IPS-NIHi7 (cell line): ENCODE measurements around the gene RIN1.
A peak's percentile ranks its signal among the peaks of the same experiment; 100 is the strongest.
"Not testable (repeated sequence)": the region's sequence is repeated elsewhere in the genome, so short reads cannot be mapped to it uniquely, and the experiment has no call there.

Experiments
- DNase-seq: peaks from one replicate; pipeline ENCODE4 v3.0.0; 2012; ENCODE audit warnings: mixed read lengths; ENCODE audit errors: extremely low spot score

RIN1 gene

DNA sequence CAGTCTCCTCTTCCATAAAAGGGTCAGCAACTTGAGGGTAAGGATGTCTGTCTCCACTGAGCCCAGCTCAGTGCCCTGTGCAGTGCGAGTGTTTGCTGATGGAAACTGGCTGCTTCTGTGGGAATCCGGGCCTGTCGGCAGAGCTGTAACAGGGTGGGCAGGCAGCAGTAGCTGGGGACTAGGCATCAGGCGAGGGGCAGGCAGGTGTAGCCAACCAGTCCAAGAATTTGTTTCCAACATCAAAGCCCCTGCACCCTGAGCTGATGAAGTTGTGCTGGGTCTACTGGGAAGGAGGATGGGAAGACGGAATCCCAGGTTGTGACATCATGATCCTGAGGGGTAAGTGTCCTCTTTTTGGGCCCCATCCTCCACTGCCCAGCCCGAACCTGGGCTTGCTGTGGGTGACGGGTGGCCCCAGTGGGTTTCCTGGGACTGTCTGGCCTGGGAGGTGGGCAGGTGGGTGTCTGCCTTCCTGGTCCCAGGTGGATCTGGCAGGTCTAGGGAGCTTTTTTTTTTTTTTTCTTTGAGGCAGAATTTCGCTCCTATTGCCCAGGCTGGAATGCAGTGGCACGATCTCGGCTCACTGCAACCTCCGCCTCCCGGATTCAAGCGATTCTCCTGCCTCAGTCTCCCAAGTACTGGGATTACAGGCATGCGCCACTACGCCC lies 24.3 kb upstream of the RIN1 start:
- no peak for DNase-seq

DNA sequence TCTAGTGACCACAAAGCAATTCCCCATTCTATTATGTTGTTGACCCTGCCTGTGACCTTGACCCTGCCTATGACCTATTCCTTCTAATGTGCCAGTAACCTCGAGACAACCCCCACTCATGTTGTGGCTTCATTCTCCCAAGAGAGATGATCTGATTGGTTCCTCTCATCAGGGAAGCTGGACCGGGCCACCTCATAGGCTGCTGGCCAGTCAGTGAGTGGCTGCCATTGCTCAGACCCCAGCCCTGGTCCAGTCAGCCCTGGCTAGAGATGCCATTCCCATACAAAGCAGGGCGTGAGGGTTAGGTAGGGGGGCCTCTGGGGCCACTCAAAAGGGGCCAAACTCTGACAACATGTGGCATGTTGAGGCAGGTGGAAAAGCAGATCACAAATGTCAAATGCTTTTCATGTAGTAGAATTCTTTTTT lies 23.4 kb upstream of the RIN1 start:
- DNase-seq, result peak; percentile 58

DNA sequence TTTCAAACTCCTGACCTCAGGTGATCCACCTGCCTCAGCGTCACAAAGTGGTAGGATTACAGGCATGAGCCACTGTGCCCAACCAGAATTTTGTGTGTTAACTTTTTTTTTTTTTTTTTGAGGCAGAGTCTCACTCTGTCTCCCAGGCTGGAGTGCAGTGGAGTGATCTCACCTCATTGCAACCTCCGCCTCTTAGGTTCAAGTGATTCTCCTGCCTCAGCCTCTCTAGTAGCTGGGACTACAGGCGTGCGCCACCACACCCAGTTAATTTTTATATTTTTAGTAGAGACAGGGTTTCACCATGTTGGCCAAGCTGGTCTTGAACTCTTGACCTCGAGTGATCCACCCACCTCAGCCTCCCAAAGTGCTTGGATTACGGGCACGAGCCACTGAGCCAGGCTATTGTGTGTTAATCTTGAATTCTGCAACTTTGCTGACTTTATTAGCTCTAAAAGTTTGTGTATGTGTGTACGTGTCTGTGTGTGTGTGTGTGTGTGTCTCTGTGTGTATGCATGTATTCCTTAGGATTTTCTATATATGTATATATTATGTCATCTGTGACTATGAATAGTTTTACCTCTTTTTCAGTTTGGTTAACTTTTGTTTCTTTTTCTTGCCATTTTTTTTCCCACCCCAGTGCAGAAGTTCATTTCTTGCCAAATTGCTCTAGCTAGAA lies 14.5 kb upstream of the RIN1 start:
- not testable (repeated sequence) for DNase-seq

DNA sequence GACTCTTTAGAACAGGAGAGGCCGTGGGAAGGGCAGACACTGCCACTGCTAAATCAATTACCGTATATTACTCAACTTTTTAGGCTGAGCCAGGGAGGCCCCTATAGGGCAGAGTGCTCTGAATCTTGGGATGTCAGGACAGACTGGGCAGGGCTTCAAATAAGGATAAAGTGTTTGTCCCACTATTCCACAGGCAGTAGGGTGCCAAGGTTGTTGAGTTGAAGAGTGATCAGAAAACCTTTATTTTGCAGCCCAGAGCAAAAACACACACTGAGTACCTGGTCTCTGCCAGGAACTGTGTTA lies 12.8 kb upstream of the RIN1 start:
- DNase-seq, result no peak

DNA sequence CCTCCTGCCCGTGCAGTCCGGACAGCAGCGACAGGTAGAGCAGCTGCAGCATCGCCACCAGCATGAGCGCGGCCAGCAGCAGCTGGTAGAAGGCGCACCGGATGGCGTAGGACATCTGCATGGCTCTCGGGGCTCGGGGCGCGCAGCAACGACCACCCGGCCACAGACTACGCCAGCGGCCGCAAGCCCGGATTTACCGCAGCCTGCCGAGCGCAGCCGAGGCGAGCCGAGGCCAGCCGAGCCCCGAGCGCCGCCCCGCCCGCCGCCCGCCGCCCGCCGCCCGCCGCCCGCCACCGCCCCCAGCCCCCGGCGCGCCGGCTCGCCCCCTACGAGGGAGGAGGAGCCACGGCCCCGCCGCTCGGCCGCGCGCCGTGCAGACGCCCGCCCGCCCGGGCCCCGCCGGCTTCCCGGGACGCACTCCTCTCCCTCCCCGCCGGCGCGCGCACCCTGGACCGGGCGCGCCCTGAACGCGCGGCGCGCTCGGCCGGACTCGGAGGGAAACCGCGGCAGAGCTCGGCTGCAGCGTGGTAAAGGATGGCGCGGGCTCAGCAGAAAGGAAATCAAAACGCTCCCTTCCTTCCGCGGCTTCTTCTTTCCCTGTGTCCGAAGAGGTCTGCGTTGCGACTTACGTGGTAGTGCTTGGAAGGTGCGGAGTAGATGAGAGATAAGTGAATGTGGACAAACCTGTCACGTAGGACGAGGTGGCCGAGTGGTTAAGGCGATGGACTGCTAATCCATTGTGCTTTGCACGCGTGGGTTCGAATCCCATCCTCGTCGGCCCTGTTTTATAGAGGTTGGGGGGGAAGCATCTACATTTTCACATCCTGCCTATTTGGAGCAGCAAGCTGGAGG lies 11.4 kb upstream of the RIN1 start, which contains the start of gene B4GAT1:
TSS of gene B4GAT1 (minus strand) at position 205 of the 852 bp plus-strand sequence. CDS start at position 121, 84 bp downstream.
- DNase-seq, result peak; percentile 80

DNA sequence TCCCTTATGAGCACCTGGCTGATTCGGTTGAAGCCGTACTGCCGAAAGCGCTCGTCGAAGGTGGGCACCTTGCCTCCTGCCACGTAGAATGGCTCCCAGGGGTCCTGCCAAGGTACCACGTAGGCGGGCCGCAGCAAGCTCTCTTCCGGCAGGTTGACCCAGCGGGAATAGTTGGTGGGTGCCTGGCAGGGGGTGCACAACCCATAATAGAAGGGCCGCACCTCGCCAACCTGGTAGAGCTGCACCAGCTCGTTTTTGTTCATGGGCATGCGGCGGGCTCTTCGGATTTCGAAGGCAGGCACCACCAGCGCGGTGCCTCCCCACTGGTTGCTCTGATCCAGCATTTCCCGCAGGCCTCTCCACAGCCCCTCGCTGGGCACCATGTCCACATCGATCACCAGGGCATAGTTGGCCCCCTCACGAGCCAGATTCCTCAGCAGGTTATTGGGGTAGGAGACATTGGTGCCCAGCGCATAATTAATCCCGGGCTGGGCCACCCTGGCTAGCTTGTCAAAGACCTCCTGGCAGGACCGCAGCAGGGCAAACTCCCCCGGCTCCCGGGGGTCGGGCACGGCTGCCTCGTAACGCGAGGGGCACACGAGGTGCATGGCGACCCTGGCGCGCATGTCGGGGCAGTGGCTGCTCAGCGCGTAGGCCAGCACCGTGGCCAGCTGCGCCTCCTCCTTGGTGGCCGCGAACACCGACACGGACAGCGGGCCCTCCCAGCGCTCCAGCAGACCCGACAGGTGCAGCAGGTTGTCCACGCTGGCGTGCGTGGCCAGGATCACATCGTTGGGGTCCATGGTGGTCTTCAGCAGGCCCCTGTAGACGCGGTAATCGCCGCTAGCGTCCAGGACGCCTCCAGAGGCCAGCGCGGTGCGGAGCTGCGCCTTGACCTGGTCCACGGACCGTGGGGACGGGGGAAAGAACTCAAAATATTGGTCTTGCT lies 10.5 kb upstream of the RIN1 start:
- DNase-seq, result no peak

DNA sequence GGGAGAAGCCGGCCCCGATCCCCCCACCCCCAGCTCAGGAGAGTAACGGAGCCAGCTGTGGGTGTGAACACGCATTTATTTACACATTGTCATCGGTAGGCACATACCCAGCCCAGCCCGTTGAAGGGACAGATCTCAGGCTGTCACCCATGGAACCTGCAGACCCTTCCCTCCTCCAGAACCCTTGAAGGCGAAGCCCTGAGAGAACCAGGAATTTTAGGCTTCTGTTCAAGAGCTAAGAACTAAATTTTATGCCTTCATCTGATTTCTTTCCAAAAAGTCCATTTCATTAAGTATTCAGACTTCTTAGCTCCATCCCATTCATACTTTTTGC lies 9.0 kb upstream of the RIN1 start:
- no peak for DNase-seq

DNA sequence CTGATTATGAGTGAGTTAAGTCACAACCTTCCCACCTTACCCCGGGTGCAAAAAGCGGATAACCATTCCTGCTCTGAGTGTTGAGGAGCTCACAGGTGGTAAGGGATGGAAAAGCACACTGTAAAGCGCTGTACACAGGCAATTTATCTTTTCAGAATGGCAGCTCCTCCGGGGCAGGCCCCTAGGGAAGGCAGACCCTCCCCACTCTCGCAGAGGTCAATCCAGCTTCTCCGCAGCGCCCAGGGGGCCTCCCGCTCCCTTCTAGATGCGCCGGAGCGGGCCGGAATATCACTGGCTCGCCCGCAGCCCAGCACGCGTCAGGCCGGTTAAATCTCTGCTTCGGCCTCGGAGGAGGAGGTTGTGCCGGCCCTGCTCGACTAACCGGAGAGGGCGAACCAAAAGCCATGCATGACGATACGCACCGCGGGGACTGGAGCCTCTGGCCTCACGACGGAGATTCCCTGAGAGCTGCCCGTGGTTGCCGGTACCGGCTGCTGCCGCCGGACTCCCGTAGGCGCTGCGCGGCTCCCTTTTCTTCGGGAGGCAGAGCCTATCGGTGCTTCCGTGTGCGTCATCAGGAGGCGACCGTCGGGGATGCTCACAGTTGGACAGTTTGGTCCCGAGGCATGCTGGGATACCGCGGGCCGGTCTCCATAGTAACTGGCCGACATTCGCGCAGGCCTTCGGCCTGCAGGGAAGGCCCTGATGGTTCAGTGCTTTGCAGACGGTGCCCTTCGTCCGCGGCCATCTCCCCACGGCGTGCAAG lies 8.5 kb upstream of the RIN1 start, which contains the start of gene BRMS1:
TSS of gene BRMS1 (minus strand) at position 555 of the 766 bp plus-strand sequence. CDS start 2,870 bp downstream, outside the sequence.
- DNase-seq, result peak; percentile 93

DNA sequence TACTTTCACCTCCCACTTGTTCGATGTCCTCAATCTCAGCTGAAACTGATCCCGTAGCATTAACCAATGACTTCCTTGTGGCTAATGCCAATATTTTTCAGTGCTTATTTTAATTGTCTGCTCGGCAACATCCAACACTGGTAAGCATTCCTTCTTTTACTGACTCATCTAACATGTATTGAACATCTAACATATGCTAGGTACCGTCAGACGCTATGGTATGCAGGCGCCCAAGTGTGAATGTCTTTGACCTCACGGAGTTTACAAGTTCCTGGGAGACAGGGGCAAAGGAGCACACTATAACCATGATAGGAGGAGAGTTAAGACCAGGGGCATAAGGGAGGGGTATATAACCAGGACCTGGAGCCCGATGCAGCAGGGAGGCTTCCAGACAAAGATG lies 6.9 kb upstream of the RIN1 start:
- DNase-seq, result no peak

DNA sequence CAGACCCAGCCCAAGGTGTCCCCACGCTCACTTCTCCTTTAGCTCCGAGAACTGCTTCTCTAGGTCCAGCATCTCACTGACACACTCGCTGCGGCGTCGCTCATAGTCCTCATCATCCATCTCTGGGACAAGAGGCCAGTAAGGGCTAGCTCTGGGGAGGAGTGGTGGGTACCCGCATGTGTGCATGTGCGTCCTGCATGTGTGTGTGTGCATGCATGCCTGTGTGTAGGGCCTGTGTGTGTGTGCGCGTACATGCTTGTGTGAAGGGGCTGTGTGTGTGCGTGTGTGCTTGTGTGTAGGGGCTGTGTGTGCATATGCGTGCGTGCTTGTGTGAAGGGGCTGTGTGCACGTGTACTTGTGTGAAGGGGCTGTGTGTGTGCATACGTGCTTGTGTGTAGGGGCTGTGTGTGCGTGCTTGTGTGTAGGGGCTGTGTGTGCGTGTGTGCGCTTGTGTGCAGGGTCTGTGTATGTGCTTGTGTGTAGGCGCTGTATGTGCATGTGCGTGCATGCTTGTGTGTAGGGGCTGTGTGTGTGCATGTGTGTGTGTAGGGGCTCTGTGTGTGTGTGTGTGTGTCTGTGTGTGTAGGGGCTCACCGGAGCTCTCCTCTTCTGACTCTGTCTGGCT lies 5.4 kb upstream of the RIN1 start:
- no peak for DNase-seq

DNA sequence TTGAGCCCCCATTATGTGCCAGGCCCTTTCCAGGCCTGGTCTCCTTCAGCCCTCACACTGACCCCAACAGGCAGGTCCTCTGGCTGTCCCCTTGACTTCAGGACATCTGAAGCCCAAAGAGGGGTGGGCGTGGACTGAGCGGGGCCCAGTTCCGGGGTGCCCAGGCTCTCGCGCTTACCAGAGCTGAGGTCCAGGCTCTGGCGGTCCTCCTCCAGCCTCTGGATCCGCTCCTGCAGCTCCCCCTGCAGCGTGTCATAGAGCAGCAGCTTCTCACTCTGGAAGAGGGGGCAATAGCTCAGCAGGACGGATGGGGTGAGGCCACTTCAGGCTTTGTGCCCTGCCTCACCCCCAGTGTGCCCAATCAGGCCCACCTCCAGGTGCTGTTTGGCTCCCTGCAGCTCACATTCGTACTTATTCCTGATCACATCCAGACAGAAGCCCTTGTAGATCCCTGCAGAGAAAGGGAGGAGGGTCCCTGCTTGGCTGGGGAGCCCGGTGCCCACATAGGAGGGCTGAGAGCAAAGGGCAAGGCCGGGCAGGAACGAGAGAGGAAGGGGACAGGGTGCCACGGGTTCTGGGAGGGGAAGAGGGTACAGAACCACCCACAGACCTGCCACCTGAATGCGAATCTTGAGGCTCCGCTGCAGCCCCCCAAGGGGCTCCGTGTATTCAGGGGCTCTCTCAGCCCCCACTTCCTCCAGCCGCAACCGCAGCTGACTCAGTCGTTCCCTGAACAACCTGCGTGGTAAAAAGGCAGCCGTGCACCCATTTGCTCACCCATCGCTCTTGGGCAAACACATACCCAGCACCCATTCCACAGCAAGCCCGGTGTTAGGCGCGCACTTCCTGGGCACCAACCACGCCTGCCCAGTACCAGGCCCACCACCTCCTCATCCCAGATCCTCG lies 4.6 kb upstream of the RIN1 start:
- DNase-seq, result no peak

DNA sequence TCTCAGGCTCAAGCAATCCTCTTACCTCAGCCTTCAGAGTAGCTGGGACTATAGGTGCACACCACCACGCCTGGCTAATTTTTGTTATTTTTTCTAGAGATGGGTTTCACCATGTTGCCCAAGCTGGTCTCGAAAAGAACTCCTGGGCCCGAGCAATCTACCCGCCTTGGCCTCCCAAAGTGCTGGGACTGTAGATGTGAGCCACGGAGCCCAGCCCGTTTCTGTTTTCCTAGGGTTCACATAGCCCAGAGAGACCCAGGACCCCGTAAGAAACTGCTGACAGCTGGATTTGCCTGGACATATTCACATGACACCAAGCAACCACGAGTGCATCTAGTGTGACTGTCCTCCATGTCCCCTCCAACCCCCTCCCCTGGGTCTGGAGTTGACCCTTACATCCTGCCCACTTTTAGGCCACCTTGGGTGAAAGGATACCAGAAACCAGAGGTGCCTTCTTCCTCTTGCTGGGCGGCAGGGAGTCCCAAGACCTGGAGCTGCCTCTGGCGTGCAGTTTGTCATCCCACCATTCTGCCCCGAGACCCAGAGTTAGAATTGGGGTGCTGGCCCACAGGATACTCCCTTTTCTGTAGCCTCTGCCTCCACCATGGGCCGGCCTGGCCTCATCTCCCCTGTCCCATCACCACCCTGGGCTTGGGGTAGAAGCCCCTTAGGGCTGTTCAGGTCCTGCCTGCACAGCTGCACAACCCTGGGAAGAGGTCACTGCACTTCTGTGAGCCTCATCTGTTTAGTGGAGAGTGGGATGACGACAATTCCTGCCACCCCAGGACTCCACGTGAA lies 3.7 kb upstream of the RIN1 start:
- DNase-seq, result no peak

DNA sequence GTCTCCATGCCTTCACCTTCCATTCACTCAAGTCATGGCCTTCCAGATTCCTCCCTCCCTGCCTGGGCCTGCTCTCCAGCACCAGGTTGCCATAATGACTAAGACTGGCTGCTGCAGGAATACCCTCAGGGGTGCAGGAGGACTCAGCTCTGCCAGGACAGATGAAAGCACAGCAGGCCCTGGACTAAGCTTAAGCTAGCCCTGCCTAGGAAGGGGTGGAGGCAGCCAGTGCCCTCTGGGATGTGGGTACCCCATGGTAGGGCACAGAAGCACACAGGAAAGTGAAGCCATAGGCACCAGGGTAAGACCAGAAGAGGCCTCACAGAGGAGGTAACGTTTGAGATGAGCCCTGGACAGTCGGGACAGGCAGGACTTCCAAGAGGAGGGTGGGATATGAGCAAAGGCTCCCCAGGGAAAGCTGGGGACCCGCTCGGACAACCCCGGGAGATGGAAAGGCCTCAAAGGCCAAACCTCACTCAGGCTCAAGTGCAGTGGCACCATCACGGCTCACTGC lies 3.0 kb upstream of the RIN1 start:
- no peak for DNase-seq

DNA sequence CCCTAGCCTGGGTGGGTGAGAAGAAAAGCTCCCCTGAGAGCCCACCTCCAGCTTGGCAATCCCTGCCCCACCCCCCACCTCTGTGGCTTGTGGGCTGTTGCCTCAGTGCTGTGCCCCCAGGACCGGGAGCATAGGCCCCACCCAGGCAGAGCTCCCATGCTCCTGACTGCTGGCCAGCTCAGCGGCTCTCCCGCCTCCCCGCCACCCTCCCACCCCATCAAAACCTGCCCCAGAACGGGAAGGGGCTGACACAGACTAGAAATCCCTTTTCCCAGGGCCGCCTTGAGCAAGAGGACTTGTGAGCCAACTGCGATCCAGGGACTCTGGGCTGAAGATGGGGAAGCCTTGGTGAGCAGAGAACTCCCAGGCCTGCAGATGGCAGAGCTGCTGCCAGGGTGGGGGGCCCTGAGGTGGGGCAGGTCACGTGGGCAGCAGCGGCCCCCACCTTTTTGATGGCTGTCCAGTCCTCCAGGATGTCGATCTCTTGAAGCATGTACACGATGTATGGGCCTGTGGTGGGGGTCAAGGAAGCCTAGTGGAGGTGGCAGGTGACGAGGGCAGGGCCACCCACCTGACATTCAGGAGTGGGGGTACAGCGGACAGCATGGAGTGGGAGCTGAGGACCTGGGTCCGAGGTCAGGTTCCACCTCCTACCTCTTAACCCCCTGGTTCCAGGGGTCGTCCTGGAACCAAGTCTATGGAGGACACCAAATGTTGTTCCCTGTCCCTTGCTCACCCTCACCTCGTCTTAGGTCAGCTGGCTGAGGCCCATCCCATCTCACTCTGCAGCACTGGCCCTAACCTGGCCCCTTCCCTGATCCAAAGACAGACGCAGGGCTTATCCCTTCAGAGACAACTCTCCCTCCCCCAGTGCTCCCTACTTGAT lies 2.3 kb upstream of the RIN1 start:
- DNase-seq, result no peak

DNA sequence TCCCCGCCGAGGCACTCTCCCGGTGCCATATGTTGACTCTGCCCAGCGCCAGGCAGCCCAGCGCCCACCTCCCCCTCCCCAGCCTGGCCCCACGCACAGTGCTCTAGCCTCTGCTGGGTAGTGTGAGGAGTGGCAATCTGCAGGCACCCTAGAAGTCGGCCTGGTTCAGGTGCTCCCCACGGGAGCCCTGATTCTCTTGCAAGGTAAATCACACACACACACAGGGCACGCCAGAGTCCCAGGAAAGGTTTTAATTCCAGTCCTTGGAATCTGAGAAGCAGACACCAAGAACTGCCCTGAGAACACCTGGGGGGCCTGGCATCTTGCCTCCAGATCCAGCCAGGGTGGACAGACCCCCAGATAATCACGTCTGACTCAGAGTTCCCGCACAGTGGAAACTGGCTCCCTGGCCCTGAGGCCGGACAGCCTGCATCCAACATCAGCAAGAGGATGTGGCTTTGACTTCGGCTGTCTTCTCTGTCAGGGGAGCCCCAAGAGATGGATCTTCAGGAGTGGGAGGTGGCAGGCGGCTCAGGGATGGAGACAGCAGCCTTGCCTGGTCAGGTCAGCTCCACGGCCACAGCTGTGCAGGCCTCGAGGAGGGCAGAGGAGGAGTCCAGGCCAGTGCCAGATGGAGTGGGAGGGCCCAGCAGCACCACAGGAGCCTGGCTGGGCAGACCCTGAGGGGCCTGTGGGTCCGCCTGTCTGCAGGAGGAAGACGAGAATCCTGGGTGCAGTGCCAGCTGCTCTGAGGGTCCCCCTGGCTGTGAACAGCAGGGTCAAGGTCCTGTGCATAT lies 1.1 kb upstream of the RIN1 start:
- DNase-seq, result no peak

DNA sequence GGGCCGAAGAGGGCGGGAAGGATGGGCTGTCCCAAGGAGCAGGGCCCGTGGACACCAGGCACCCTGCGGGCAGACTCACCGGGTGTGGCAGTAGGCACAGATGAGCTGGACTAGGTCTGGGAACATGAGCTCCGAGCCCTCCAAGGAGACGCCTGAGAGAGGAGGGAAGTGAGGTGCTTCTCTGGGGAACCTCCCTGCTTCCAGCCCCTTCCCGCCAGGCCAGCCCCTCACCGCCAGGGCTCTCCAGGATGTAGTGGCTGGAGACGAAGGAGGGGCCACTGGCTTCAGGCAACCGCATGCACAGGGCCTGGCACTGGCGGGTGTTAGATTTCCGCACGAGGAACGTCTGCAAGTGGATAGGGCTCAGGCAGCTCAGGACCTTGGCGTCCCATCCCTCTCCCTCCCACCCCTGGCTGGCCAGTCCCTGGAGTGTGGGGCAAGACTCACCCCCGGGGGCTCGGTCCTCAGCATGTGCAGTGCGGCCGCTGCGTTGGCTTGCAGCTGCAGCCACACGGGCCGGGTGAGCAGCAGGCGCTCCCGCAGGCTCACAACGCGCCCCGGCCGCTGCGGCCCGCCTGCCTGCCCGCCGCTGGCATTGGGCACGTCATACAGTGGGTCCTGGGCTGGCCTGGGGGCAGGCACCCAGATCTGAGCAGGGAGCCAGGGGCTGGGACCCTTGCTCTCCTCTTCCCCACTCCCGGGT lies 552 bp downstream of the RIN1 start:
- DNase-seq, result peak; percentile 64
